Activated CD4-positive, CD25-positive, alpha-beta regulatory T cell treated with anti-CD3 and anti-CD28 coated beads, Interleukin-2, amount 50 U/mL, for 72 hours (primary cell): ENCODE data around the gene ZBTB4.
"Not testable (repeated sequence)": the region's sequence is repeated elsewhere in the genome, so short reads cannot be mapped to it uniquely, and the experiment has no call there.

ENCODE experiments used
- DNase-seq: peaks from one replicate; pipeline ENCODE4 v3.0.0; 2021

ZBTB4 gene

GRCh38 chr17:7493941-7494340 lies 14.5 kb upstream of the ZBTB4 start:
- no peak for DNase-seq

GRCh38 chr17:7491583-7491982 lies 12.2 kb upstream of the ZBTB4 start:
- DNase-seq, result no peak

GRCh38 chr17:7490144-7490543 lies 10.7 kb upstream of the ZBTB4 start:
- DNase-seq, result no peak

GRCh38 chr17:7486181-7486580 lies 6.8 kb upstream of the ZBTB4 start:
- no peak for DNase-seq

- DNase-seq, result no peak
These were observed 5.5 kb upstream of the ZBTB4 start for GRCh38 chr17:7484919-7485377.

- DNase-seq, result peak; percentile 98
These were observed 4.9 kb upstream of the ZBTB4 start, which contains the start of gene POLR2A for GRCh38 chr17:7484067-7484918. Gene POLR2A, plus strand, starts transcription at chr17:7484366.

GRCh38 chr17:7483255-7484066 lies 4.0 kb upstream of the ZBTB4 start:
- DNase-seq, result peak; percentile 85

GRCh38 chr17:7482742-7483088 lies 3.3 kb upstream of the ZBTB4 start:
- not testable (repeated sequence) for DNase-seq

GRCh38 chr17:7481842-7482741 lies 2.7 kb upstream of the ZBTB4 start:
- not testable (repeated sequence) for DNase-seq

- DNase-seq, result not testable (repeated sequence)
These were observed 1.8 kb upstream of the ZBTB4 start, which contains the start of gene SLC35G6 for GRCh38 chr17:7481275-7481674. Gene SLC35G6, plus strand, starts transcription at chr17:7481446. Its CDS starts 71 bp downstream, at chr17:7481517.

GRCh38 chr17:7480089-7480384 lies 606 bp upstream of the ZBTB4 start:
- DNase-seq, result no peak

GRCh38 chr17:7478276-7479212 lies 887 bp downstream of the ZBTB4 start:
- peak; percentile 60 for DNase-seq

GRCh38 chr17:7477392-7478275 lies 1.8 kb downstream of the ZBTB4 start:
- DNase-seq, result no peak

GRCh38 chr17:7476951-7477350 lies 2.5 kb downstream of the ZBTB4 start:
- DNase-seq, result no peak

- DNase-seq, result no peak
These were observed 2.9 kb downstream of the ZBTB4 start for GRCh38 chr17:7476494-7476893.

- DNase-seq, result no peak
These were observed 3.5 kb downstream of the ZBTB4 start for GRCh38 chr17:7475764-7476422.

- not testable (repeated sequence) for DNase-seq
These were observed 4.7 kb downstream of the ZBTB4 start for GRCh38 chr17:7474767-7475166.

- DNase-seq, result no peak
These were observed 7.7 kb downstream of the ZBTB4 start for GRCh38 chr17:7471729-7472128.

- DNase-seq, result not testable (repeated sequence)
These were observed 8.9 kb downstream of the ZBTB4 start for GRCh38 chr17:7470457-7470973.

- not testable (repeated sequence) for DNase-seq
These were observed 9.6 kb downstream of the ZBTB4 start for GRCh38 chr17:7469843-7470242.
